Large intestine (tissue), 3 donors: ENCODE measurements around the gene CACNA1B. TPM values are rescaled to one million over a fixed set of nuclear protein-coding genes. Genes with fewer than 3 reads are reported as not detected.
"Not testable (repeated sequence)": the region's sequence is repeated elsewhere in the genome, so short reads cannot be mapped to it uniquely, and the experiment has no call there.

Experiments used
- DNase-seq, 2 donors: peaks; one replicate each; pipeline versions ENCODE4 v3.0.0 to v3.0.0-alpha.2; 2013
- H3K27ac ChIP-seq: one replicate; pipeline ENCODE4 v1.5.1; 2013; ENCODE audit warnings: low read length
- H3K27me3 ChIP-seq: 2 replicates; pipeline ENCODE4 v1.6.1; 2013; ENCODE audit warnings: low read length; ENCODE audit not compliant: control insufficient read depth, insufficient read depth
- H3K36me3 ChIP-seq: 2 replicates; pipeline ENCODE4 v1.6.1; 2013; ENCODE audit warnings: low read length; ENCODE audit not compliant: control insufficient read depth, insufficient read depth
- H3K4me1 ChIP-seq: one replicate; pipeline ENCODE4 v1.6.1; 2013; ENCODE audit warnings: low read length; ENCODE audit not compliant: control insufficient read depth, insufficient read depth
- H3K4me3 ChIP-seq: one replicate; pipeline ENCODE4 v1.5.1; 2013; ENCODE audit warnings: low read length
- H3K9me3 ChIP-seq: one replicate; pipeline ENCODE4 v1.6.1; 2013; ENCODE audit warnings: mild to moderate bottlenecking, low read depth, low read length, moderate library complexity; ENCODE audit not compliant: control insufficient read depth
- WGBS: methylation state at CpG from one replicate; pipeline ENCODE4 v1.1.5; 2013; ENCODE audit warnings: low lambda C conversion rate; ENCODE audit not compliant: insufficient coverage; 5-methylcytosine and 5-hydroxymethylcytosine counted together
- polyA plus RNA-seq: library from polyadenylated mRNA; unstranded; fragments of 120-200 nt; gene quantifications from one replicate; pipeline ENCODE4 v1.2.1, GENCODE V29; 2013

CACNA1B gene
- polyA plus RNA-seq, 1 donor: 1.8 TPM

- not testable (repeated sequence) for DNase-seq, H3K27me3 ChIP-seq, H3K9me3 ChIP-seq, H3K4me3 ChIP-seq, H3K27ac ChIP-seq, H3K36me3 ChIP-seq, H3K4me1 ChIP-seq
- WGBS: no CpG with 5 or more reads among the region's 5 CpGs
These were observed 278.2 kb downstream of the CACNA1B start for GRCh38 chr9:138155788-138156187.

GRCh38 chr9:138166793-138167192 lies 289.2 kb downstream of the CACNA1B start:
- H3K4me3 ChIP-seq: not testable (repeated sequence)
- WGBS: no CpG with 5 or more reads among the region's 1 CpG

More at GRCh38 chr9:138166793-138167192, 289.2 kb downstream of the CACNA1B start:
- H3K9me3 ChIP-seq, H3K4me1 ChIP-seq, DNase-seq, H3K27me3 ChIP-seq, H3K36me3 ChIP-seq, H3K27ac ChIP-seq: not testable (repeated sequence)
